Kidney tubule cell (primary cell): ENCODE results near the gene HSD17B11.
A peak's percentile ranks its signal among the peaks of the same experiment; 100 is the strongest.
"Not testable (repeated sequence)": the region's sequence is repeated elsewhere in the genome, so short reads cannot be mapped to it uniquely, and the experiment has no call there.

Source experiments
- DNase-seq: peaks from one replicate; pipeline ENCODE4 v3.0.0-alpha.2; 2018; ENCODE audit warnings: low spot score

Gene HSD17B11

DNA sequence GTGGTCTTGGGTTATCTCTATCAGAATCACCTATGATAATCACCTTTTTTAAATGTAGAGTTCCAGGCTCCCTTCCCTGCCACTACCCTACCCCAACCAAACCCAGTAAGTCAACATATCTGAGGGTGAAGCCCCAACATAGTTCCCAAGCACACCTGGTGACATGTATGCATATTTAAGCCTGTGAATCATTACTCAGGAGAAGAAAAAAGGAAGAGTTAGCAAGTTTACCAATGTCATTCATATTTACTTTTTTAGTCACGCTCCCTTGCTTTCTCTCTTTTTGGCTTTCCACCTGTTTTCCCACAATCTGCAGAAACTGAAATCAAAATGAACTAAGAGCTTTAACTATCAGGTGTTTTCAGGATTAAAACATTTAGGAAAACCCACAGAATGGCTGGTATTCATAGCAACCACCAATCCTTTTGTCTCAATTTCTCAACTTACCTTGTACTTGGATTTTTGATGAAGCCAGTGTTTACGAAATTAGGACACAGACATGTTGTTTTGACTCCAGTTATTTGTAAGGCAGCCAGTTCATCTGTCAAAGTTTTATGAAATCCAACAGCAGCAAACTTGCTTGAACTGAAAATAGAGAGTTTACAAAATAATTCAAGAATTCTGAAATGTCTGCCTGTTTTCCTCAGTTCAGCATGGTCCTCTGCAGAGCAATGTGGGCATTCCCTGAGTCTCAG lies 34.0 kb downstream of the HSD17B11 start:
- peak; percentile 11 for DNase-seq

DNA sequence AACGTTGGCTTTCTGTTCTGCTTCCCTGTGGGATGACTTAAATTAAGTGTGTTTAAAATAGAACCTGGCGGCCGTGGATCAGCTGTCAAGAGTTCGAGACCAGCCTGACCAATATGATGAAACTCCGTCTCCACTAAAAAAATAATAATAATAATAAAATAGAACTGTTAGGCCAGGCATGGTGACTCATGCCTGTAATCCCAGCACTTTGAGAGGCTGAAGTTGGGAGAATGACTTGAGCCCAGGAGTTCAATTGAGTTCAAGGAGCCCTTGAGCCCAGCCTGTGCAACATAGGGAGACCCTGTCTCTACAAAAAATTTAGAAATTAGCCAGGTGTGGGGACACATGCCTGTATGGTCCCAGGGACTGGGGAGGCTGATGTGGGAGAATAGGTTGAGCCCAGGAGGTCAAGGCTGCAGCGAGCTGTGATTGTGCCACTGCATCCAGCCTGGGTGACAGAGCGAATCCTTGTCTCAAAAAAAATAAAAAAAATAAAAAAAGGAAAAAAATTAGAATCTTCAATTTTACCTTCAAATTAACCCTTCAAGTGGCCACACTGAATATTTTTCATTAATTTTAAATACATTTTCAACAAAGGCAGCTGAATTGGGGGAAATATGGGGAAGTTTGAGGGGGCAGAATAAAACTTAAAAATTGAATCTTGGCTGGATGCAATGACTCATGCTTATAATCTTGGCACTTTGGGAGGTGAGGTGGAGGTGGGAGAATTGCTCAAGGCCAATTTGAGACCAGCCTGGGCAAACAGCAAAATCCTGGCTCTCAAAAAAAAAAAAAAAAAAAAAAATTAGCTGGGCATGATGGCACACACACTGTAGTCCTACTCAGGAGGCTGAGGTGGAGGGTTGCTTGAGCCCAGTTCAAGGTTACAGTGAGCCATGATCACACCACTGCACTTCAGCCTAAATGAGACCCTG lies 36.6 kb downstream of the HSD17B11 start:
- DNase-seq: no peak

- DNase-seq: peak; percentile 23
Observed at GRCh38 chr4:87353592-87353991, 37.4 kb downstream of the HSD17B11 start.

GRCh38 chr4:87345139-87345538 lies 45.8 kb downstream of the HSD17B11 start:
- no peak for DNase-seq

- no peak for DNase-seq
Observed at GRCh38 chr4:87342872-87343271, 48.1 kb downstream of the HSD17B11 start.

DNA sequence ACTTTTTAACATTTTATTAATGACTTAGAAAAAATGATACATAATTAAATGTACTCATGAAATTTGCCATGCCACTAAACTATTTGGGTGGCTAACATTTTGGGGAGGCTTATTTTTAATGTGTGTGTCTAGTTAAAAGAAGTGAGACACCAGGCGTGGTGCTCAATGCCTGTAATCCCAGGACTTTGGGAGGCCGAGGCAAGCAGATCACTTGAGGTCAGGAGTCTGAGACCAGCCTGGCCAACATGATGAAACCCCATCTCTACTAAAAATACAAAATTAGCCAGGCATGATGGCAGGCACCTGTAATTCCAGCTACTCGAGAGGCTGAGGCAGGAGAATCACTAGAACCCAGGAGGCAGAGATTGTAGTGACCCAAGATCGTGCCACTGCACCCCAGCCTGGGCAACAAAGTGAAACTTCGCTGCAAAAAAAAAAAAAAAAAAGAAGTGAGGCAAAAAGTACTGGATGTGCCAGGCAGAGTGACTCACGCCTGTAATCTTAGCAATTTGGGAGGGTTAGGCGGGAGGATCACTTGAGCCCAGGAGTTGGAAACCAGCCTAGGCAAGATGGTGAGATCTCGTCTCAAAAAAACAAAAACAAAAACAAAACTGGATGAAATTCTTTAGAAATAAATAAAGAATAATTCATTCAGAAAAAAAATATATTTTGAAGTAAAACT lies 48.9 kb downstream of the HSD17B11 start:
- not testable (repeated sequence) for DNase-seq

- no peak for DNase-seq
Observed at GRCh38 chr4:87339440-87339839, 51.5 kb downstream of the HSD17B11 start.

- DNase-seq: no peak
Observed at GRCh38 chr4:87337361-87337760, 53.6 kb downstream of the HSD17B11 start.

DNA sequence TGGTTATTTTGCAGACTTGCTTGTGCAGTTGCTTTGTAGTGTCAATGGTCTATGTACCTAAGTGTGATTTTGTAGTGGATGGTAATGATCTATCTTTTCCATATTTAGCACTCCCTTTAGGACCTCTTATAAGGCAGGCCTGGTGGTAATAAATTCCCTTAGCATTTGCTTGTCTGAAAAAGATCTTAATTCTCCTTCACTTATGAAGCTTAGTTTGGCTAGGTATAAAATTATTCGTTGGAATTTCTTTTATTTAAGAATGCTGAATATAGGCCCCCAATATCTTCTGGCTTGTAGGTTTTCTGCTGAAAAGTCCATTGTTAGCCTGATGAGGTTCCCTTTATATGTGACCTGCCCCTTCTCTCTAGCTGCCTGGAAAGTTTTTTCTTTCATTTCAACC lies 57.7 kb downstream of the HSD17B11 start:
- no peak for DNase-seq

GRCh38 chr4:87330761-87331160 lies 60.2 kb downstream of the HSD17B11 start:
- DNase-seq: no peak

- no peak for DNase-seq
Observed at GRCh38 chr4:87327136-87327535, 63.9 kb downstream of the HSD17B11 start.

DNA sequence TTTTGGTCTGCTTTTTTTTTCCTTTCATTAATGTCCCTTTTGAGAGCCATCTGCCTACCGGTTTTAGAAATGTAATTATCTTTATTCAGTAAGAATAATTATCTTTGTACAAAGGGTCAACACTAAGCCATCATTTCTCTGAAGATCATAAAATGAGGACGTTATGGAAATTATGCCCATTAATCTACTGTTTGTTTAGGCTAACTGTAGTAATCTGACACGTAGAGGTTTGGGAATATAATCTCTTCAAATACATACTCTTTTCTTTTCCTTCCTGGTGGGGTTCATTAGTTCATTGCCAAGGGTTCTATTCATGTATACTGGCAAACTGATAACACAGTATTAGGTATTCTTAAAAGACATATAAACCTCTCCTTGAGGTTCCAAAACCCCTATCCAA lies 64.5 kb downstream of the HSD17B11 start:
- no peak for DNase-seq

- DNase-seq: no peak
Observed at GRCh38 chr4:87322754-87323153, 68.2 kb downstream of the HSD17B11 start, which contains the start of gene HSD17B13. Gene HSD17B13 (minus strand): TSS chr4:87322882. CDS start chr4:87322841, 41 bp downstream.

DNA sequence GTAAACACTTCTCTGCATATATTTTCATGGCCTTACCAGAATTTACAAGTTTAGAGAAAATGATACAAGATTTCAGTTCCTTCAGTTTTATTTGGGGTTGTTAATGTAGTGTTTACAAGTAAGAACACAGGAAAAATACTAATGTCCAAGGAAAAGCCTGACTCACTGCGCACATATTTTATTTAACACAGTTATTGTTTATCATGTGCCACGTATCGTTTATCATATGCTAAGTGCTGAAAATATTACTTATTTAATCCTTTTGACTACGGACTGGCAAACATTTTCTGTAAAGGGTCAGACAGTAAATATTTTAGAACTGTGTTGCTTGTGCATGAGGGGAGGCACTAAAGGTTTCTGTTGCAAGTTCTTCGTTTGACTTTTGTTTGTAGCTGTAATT lies 69.1 kb downstream of the HSD17B11 start:
- no peak for DNase-seq

DNA sequence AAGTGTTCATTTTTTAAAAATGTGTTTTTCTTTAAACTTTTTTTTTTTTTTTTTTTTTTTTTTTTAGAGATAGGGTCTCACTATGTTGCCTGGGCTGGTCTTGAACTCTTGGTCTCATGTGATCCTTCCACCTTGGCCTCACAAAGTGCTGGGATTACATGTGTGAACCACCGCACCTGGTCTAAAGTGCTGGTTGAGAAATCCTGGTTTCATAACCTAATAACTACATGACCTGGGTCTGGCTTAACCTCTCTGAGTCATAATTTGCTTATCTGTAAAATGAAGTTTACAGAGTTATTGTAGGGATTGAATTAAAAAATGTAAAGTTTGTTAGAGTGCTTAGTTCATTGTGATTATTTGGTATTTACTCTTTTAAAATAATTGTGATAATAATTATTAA lies 73.5 kb downstream of the HSD17B11 start:
- no peak for DNase-seq

DNA sequence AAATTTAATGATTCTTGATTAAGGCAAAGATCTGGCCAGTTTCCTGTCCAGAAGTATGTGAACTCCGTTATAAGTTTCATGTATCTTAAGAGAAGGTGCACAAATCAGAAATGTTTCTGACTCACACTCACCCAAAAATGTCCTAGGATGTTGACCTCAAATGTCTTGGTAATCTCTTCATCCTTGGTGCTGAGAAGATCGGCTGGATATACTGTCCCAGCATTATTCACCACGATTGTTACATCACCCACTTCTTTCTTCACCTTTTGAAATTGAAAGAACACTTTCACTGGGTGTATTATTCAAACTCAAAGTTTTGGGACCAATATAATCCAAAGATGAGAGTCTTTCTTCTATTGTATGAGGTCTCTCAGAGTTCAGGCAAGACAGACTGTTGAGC lies 74.0 kb downstream of the HSD17B11 start:
- no peak for DNase-seq

DNA sequence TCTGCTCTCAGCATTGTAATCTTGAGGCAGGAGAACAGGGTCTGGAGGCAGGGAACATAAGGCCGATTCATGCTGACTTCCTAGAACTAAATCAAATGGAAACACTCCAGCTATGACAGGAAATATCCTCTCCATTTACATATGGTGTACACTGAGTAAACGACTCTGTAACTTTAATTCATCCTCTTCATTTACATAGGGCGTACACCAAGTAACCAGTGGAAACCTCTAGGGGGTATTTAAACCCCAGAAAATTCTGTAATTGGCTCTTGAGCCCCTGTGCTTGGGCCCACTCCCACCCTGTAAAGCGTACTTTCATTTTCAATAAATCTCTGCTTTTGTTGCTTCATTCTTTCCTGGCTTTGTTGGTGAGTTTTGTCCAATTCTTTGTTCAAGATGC lies 76.0 kb downstream of the HSD17B11 start:
- DNase-seq: not testable (repeated sequence)

DNA sequence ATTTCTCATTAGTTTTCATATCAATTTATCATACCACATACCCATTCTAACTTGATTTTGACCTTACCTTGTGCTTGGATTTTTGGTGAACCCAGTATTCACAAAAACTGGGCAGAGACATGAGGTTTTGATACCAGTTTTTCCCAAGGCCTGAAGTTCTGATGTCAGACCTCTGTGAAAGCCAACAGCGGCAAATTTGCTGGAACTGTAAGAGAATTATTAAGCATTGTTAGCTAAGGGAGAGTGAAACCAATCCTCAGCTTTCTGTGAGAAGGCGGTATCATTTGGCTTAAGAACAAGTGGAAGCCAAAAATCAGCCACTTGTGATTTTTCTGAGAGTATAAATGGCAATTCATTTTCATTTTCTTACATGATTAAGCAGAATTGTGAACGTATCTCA lies 77.2 kb downstream of the HSD17B11 start:
- no peak for DNase-seq

DNA sequence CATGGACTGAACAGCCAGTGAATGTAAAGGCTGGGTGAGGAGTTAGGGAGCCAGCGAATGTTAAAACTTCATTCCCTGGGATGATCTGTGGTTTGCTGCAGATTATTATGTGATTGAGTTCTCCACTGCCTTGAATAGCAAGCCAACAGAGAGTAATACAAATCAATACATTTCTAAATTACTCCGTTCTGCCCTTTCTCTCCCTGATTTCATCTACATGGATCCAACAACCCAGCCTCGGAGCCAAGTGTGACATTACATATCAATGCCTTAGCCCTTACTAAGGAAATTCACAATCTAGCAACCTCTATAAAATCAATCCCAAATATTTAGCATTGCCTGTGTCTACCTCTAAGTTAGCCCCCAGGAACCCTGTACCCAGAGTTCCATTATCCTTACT lies 79.3 kb downstream of the HSD17B11 start:
- no peak for DNase-seq

DNA sequence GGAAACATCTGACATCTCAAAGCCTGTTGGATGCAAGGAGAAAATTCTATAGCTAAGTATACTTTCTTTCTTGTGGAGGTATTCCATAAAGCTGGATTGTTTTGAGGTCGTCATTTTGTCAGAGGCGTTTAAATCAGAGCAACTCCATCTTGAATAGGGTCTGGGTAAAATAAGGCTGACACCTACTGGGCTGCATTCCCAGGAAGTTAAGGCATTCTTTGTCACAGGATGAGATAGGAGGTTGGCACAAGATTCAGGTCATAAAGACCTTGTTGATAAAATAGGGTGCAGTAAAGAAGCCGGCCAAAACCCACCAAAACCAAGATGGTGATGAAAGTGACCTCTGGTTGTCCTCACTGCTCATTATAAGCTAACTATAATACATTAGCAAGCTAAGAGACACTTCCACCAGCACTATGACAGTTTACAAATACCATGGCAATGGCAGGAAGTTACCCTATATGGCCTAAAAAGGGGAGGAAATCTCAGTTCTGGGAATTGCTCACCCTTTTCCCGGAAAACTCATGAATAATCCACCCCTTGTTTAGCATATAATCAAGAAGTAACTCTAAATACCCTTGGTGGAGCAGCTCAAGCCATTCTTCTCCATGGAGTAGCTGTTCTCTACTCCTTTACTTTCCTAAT lies 80.2 kb downstream of the HSD17B11 start:
- DNase-seq: no peak

DNA sequence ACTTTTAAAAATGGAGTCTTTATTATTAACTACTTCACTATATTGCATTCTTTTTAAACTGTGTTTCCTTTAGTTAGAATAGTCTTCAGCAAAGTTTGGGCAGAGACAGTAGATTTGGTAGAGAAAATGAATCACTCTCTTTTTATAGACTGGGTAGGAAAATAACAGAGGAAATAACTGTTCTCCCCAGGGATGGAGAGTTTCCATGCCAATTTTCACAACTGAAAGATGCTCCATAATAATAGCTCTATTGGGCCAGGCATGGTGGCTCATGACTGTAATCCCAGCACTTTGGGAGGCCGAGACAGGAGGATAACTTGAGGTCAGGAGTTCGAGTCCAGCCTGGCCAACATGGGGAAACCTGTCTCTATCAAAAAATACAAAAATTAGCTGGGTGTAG lies 81.4 kb downstream of the HSD17B11 start:
- DNase-seq: no peak

DNA sequence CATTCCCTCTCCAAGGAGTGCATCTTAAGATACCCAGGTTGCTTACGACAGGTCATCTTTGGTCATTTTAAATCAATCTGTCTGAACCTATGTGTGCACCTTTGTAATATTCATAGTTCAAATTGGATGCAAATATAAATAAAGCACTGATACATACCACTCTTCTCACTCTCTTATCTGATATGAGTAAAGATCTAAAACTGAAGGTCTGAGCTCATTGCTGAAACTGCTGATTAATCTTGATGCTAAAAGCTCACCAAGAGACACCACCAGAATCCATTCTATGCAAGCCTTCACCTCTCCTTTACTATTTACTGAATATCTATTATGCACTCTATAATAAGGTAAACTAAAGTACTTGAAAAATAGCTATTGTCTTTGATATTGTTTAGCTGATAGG lies 84.9 kb downstream of the HSD17B11 start:
- DNase-seq: no peak
